NCI-H1048 (cell line): Measurements from ENCODE around the gene HNF1B.

Source experiments
- DNase-seq: peaks from one replicate; lab custom pipeline; 2025; lab: John Stamatoyannopoulos, UW

Gene HNF1B

DNA sequence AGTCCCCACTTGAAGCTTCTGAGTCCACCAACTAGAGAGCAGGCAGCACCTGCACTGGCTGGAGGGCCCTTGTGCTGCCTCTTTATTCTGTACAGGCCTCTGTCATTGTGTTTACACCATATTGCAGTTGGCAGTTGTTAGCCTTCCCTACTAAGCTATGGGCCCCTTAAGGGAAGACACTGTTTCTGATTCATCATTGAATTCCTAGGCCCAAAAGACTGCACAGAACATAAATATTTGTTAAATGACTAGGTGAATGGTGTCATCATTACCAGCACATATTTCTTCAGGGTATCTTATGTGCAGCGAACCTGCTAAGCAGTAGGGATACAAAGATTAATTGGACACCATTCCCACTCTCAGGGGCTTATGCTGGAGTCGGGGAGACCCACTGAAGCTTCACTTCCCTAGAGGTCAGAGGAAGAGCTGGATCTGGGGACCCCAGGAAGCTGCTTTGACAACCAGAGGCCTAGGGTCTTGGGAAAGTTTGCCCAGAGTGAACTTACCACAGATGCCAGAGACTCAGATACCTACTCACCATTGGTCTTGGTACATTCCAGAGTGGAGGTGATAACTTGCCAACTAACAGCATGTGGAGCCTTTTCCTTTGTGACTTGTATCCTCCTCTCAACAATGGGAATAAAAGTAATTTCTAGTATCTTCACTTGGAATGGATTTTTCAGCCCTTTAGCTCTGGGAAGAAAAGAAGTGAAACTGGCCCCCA is 72.9 kb downstream of the HNF1B start:
- DNase-seq, result no peak

DNA sequence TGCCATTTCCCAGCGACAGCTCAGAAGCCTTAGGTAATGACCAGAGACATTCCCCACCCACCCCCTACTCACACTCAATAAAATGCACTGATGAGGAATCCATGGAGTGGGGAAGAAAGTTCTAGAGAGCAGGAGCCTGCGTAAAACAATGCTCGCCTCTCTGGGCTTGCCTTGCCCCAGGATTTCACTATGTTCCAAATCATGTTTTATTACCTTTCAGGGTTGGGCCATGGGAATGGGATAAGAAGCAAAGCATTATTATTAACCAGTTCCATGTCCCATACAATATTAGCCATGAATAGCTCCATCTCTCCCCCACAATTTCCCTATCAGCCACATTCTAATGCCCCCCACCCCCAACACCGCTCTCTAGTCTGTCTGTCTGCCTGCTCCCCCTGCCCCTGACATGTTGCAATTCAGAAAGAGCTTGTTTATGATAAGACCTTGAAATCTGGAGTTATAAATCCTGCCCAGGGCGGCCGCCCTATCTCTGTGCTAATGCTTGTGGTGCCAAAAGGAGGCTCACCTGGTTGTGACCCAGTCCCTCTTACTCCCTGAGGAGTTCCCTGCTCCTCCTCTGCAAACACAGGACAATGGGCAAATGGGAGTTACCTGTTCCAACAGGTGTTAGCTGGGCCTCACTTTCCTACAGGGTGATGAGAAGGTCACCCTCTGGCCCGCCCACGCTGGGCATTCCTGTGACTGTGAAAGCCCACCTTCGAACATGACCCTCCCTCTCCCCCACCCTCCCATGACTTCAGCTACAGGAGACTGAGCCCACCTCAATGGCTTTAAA is 73.6 kb downstream of the HNF1B start:
- DNase-seq, result no peak

- DNase-seq, result no peak
Measured at GRCh38 chr17:37667039-37667438, 77.8 kb downstream of the HNF1B start.

- no peak for DNase-seq
Measured at GRCh38 chr17:37664214-37664613, 80.6 kb downstream of the HNF1B start.

- DNase-seq, result no peak
Measured at GRCh38 chr17:37662353-37662752, 82.5 kb downstream of the HNF1B start.

GRCh38 chr17:37661400-37662014 is 83.4 kb downstream of the HNF1B start:
- no peak for DNase-seq

GRCh38 chr17:37659925-37660324 is 84.9 kb downstream of the HNF1B start:
- no peak for DNase-seq

DNA sequence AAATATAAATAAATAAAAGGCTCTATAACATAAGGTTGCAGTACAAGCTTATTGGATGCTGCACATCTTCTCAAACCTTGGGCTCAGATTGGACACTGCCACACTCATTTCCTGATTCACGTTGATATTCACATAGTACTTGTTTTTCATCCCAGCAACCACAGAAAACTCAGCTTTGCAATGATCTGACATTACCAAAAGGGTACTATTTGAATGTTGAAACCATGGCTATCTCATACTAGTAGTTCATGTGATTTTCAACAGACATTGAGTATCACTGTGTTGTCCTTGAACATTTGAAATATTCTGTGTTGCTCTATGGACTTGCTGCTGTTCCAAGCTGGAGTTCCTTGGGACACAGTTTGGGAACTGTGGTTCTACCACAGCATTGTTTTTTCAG is 87.7 kb downstream of the HNF1B start:
- no peak for DNase-seq

GRCh38 chr17:37651849-37652248 is 93.0 kb downstream of the HNF1B start:
- no peak for DNase-seq

- DNase-seq, result no peak
Measured at GRCh38 chr17:37650419-37651003, 94.3 kb downstream of the HNF1B start.

DNA sequence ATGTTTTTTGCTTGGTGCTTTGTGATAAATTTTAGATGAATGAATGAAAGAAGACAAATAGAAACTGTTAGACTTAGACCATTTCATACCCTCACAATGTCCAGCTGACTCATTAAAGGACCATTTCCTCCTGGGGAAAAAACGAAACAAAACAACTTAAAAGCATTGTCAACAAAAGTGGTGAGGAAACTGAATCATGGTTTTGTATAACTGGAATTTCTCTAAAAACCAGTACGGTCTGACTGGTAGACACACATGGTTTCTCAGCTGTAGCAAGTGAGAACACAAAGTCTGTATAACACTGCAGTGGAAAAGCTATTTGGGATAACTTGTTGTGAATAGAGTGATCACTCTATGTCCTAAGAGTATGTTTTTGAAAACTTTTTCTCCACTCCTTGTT is 96.3 kb downstream of the HNF1B start:
- DNase-seq, result no peak

DNA sequence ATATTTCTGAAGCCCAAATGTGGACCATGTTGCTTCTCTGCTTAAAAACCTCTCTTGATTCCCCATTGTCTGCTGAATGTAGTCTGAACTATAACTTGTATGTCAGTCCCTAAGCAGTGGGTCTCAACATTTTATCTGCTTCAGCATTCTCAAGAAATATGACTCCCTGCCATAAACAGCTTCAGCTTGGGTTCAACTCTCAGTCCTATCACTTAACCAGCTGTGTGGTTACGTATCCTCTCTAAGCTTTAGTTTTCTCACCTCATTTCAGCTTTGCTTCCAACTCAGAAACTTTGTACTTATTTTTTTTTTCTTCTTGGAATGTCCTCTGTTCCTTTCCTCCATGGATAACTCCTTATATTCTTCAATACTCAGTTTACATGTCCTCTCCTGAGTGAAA is 97.0 kb downstream of the HNF1B start:
- no peak for DNase-seq

GRCh38 chr17:37643869-37644268 is 101.0 kb downstream of the HNF1B start:
- DNase-seq, result no peak

GRCh38 chr17:37643118-37643766 is 101.6 kb downstream of the HNF1B start, which contains the start of gene DDX52:
Gene DDX52, minus strand, starts transcription at chr17:37643446. Its CDS starts 26 bp downstream, at chr17:37643420.
- DNase-seq, result peak; percentile 89

- no peak for DNase-seq
Measured at GRCh38 chr17:37642681-37643080, 102.2 kb downstream of the HNF1B start.

GRCh38 chr17:37640015-37640414 is 104.8 kb downstream of the HNF1B start:
- DNase-seq, result no peak

- DNase-seq, result no peak
Measured at GRCh38 chr17:37637956-37638355, 106.9 kb downstream of the HNF1B start.
